Activated CD4-positive, CD25-positive, alpha-beta regulatory T cell treated with anti-CD3 and anti-CD28 coated beads, Interleukin-2, amount 50 U/mL, for 16 hours (primary cell): Measurements from ENCODE around the gene PDS5B.
"Not testable (repeated sequence)": the region's sequence is repeated elsewhere in the genome, so short reads cannot be mapped to it uniquely, and the experiment has no call there.

ENCODE experiments used
- DNase-seq: peaks from one replicate; pipeline ENCODE4 v3.0.0-alpha.2; 2020; ENCODE audit warnings: low read depth, low spot score

The PDS5B gene

GRCh38 chr13:32657309-32657708, 71.1 kb downstream of the PDS5B start:
- DNase-seq = no peak

GRCh38 chr13:32659736-32660135, 73.5 kb downstream of the PDS5B start:
- no peak for DNase-seq

- no peak for DNase-seq
These were observed 74.0 kb downstream of the PDS5B start for GRCh38 chr13:32660227-32660626.

- DNase-seq = no peak
These were observed 75.4 kb downstream of the PDS5B start for GRCh38 chr13:32661685-32662084.

- DNase-seq = no peak
These were observed 77.4 kb downstream of the PDS5B start for GRCh38 chr13:32663660-32664059.

GRCh38 chr13:32666990-32667571, 80.8 kb downstream of the PDS5B start:
- DNase-seq = no peak

GRCh38 chr13:32669030-32669646, 82.9 kb downstream of the PDS5B start:
- DNase-seq = no peak

- no peak for DNase-seq
These were observed 88.3 kb downstream of the PDS5B start for GRCh38 chr13:32674503-32674902.

GRCh38 chr13:32676242-32676641, 90.0 kb downstream of the PDS5B start:
- no peak for DNase-seq

- no peak for DNase-seq
These were observed 95.9 kb downstream of the PDS5B start for GRCh38 chr13:32682130-32682529.

- DNase-seq = no peak
These were observed 96.5 kb downstream of the PDS5B start for GRCh38 chr13:32682740-32683139.

- no peak for DNase-seq
These were observed 101.0 kb downstream of the PDS5B start for GRCh38 chr13:32687275-32687674.

GRCh38 chr13:32695602-32696250, 109.5 kb downstream of the PDS5B start:
- no peak for DNase-seq

- DNase-seq = no peak
These were observed 121.2 kb downstream of the PDS5B start for GRCh38 chr13:32707471-32707870.

- no peak for DNase-seq
These were observed 127.1 kb downstream of the PDS5B start for GRCh38 chr13:32713397-32713796.

- DNase-seq = not testable (repeated sequence)
These were observed 129.9 kb downstream of the PDS5B start for GRCh38 chr13:32716201-32716600.

- no peak for DNase-seq
These were observed 133.8 kb downstream of the PDS5B start for GRCh38 chr13:32720026-32720425.

GRCh38 chr13:32721131-32722034, 135.1 kb downstream of the PDS5B start:
- not testable (repeated sequence) for DNase-seq

- DNase-seq = no peak
These were observed 136.1 kb downstream of the PDS5B start for GRCh38 chr13:32722340-32722739.

- no peak for DNase-seq
These were observed 137.7 kb downstream of the PDS5B start for GRCh38 chr13:32723987-32724386.

GRCh38 chr13:32726374-32727037, 140.3 kb downstream of the PDS5B start:
- no peak for DNase-seq

GRCh38 chr13:32728327-32728726, 142.1 kb downstream of the PDS5B start:
- no peak for DNase-seq
